Osteoblast (primary cell): ENCODE data around the gene PPARG. TPM values are rescaled to one million over a fixed set of nuclear protein-coding genes. Genes with fewer than 3 reads are reported as not detected.

Source experiments
- DNase-seq: peaks from one replicate; pipeline ENCODE4 v3.0.0; 2011; ENCODE audit warnings: low spot score, mixed read lengths; ENCODE audit not compliant: insufficient read length; ENCODE audit errors: missing footprints
- H2AFZ ChIP-seq: 2 replicates; pipeline ENCODE4 v1.6.0; 2011; ENCODE audit warnings: mild to moderate bottlenecking, low read length
- H3K27ac ChIP-seq: 2 replicates; pipeline ENCODE4 v1.5.1; 2011; ENCODE audit warnings: mild to moderate bottlenecking, low read depth, low read length, moderate library complexity
- H3K27me3 ChIP-seq: 2 replicates; pipeline ENCODE4 v1.6.0; 2012; ENCODE audit warnings: mild to moderate bottlenecking, control low read depth, inconsistent platforms, low read length, moderate library complexity; ENCODE audit not compliant: insufficient read depth
- H3K36me3 ChIP-seq: 2 replicates; pipeline ENCODE4 v1.5.1; 2011; ENCODE audit warnings: mild to moderate bottlenecking, low read length, control low read depth, moderate library complexity; ENCODE audit not compliant: insufficient read depth
- H3K4me1 ChIP-seq: 2 replicates; pipeline ENCODE4 v1.5.1; 2011; ENCODE audit warnings: mild to moderate bottlenecking, low read length, control low read depth, moderate library complexity; ENCODE audit not compliant: insufficient read depth
- H3K4me2 ChIP-seq: 2 replicates; pipeline ENCODE4 v1.6.0; 2011; ENCODE audit warnings: mild to moderate bottlenecking, low read length; ENCODE audit not compliant: insufficient read depth
- H3K4me3 ChIP-seq: fragments of 200-600 bp; sonication (generic); 3 replicates; pipeline ENCODE4 v1.5.1; 2012; ENCODE audit warnings: mild to moderate bottlenecking, low read length, inconsistent platforms; ENCODE audit not compliant: insufficient read depth
- H3K79me2 ChIP-seq: 2 replicates; pipeline ENCODE4 v1.6.0; 2012; ENCODE audit warnings: mild to moderate bottlenecking, low read length, control low read depth, inconsistent platforms; ENCODE audit not compliant: insufficient read depth
- H3K9me3 ChIP-seq: 2 replicates; pipeline ENCODE4 v1.5.1; 2011; ENCODE audit warnings: low read depth, low read length, control low read depth
- H4K20me1 ChIP-seq: 2 replicates; pipeline ENCODE4 v1.6.0; 2012; ENCODE audit warnings: mild to moderate bottlenecking, low read length, control low read depth; ENCODE audit not compliant: insufficient read depth
- total RNA-seq: library from RNA; depleted of rRNA; stranded (reverse); fragments of >200 nt; gene quantifications from 2 replicates; pipeline ENCODE4 v1.2.3, GENCODE V29; 2012
- TF ChIP-seq, protein P1 (sequence below): IDR thresholded peaks from 2 replicates; pipeline ENCODE4 v1.5.1; 2011; ENCODE audit warnings: mild to moderate bottlenecking, low read depth, low read length, moderate library complexity; ENCODE audit errors: extremely low read depth

The PPARG gene
- total RNA-seq, 1 donor = 7.2 TPM

DNA sequence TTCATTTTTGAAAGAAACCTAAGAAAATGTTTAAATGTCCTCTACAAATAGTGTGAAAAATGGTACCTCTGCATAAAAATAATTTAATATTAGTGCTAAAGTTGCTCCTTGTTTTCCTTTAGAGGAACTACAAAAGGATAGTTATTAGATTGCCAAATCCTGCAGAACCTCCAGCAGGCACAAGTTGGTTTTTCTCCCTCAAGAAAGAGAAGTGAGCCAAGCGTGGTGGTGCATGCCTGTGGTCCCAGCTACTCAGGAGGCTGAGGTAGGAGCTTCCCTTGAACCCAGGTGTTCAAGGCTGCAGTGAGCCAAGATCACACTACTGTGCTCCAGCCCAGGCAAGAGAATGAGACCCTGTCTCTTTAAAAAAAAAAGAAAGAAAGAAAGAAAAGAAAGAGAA is 110.4 kb downstream of the PPARG start:
- H3K27me3 ChIP-seq = no peaks in the 10 kb centered on the region
- H3K4me1 ChIP-seq = peaks cover 23% of the 10 kb centered on the region
- no peaks in the 10 kb centered on the region for H4K20me1 ChIP-seq
- H3K9me3 ChIP-seq = no peaks in the 10 kb centered on the region
- H3K79me2 ChIP-seq = no peaks in the 10 kb centered on the region
- no peaks in the 10 kb centered on the region for H3K36me3 ChIP-seq
- H3K4me2 ChIP-seq = no peak overlapping the region
- H3K4me3 ChIP-seq = no peak overlapping the region
- H2AFZ ChIP-seq = no peak overlapping the region
- TF ChIP-seq, protein P1, sequence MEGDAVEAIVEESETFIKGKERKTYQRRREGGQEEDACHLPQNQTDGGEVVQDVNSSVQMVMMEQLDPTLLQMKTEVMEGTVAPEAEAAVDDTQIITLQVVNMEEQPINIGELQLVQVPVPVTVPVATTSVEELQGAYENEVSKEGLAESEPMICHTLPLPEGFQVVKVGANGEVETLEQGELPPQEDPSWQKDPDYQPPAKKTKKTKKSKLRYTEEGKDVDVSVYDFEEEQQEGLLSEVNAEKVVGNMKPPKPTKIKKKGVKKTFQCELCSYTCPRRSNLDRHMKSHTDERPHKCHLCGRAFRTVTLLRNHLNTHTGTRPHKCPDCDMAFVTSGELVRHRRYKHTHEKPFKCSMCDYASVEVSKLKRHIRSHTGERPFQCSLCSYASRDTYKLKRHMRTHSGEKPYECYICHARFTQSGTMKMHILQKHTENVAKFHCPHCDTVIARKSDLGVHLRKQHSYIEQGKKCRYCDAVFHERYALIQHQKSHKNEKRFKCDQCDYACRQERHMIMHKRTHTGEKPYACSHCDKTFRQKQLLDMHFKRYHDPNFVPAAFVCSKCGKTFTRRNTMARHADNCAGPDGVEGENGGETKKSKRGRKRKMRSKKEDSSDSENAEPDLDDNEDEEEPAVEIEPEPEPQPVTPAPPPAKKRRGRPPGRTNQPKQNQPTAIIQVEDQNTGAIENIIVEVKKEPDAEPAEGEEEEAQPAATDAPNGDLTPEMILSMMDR = no peak
- no peak overlapping the region for H3K27ac ChIP-seq
- no peak for DNase-seq

DNA sequence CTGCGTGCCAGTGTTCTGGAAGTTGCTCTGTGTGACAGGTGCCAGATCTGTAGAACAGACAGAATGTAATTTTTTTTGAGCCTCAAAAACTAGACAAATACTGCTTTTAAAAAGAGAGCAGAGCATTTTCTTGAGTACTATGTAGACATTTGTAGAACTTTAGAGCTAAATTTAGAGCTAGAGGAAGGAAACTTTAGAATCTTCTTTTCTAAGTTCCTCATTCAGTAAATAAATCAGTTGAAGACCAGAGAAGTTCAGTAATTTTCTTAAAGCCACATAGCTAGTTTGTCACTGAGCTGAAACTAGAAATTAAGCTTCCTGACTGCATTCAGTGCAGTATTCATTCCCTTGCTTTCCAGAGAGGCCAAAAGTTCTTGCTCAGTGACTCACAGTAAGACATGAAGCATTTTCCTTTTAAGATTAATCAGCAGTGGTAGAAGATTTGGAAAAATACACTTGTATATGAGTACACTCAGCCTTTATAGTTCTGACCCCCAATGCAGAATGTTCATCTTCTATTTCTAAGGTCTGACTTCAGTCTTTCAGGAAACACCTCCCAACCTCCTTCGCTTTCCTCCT is 111.8 kb downstream of the PPARG start:
- Histone ChIP-seq H3K9me3 (no peaks in the 10 kb centered on the region), H3K79me2 (no peaks in the 10 kb centered on the region), H4K20me1 (no peaks in the 10 kb centered on the region), H3K4me1 (peaks cover 19% of the 10 kb centered on the region), H3K4me2 (no peak overlapping the region), H3K27ac (no peak overlapping the region), H3K27me3 (no peaks in the 10 kb centered on the region), H2AFZ (no peak overlapping the region), H3K36me3 (no peaks in the 10 kb centered on the region), H3K4me3 (no peak overlapping the region)
- no peak for DNase-seq
- TF ChIP-seq, protein P1 = no peak

DNA sequence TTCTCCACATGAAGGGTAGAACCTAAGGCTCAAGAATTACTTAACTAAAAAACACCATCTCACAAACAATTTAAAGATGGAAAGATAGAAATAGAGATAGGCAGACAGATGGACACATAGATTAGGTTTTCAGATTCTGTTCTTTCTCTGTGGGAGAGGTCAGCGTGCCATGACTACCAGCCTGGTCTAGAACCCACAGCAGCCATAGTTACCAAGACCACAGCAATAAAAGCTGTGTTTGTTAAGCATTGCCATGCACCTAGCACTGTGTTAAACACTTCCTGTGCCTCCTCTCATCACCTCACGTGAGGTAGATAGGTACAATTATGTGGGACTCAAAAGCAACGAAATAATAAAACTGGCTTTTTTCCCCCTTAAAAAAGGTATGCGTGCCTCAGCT is 112.3 kb downstream of the PPARG start:
- peaks cover 22% of the 10 kb centered on the region for H3K4me1 ChIP-seq
- H2AFZ ChIP-seq = no peak overlapping the region
- TF ChIP-seq, protein P1 = no peak
- peak overlapping the region; percentile 16 for H3K27ac ChIP-seq
- H3K4me3 ChIP-seq = no peak overlapping the region
- no peaks in the 10 kb centered on the region for H3K27me3 ChIP-seq
- H3K36me3 ChIP-seq = no peaks in the 10 kb centered on the region
- DNase-seq = peak; percentile 38
- H3K9me3 ChIP-seq = no peaks in the 10 kb centered on the region
- H4K20me1 ChIP-seq = no peaks in the 10 kb centered on the region
- no peaks in the 10 kb centered on the region for H3K79me2 ChIP-seq
- H3K4me2 ChIP-seq = no peak overlapping the region

DNA sequence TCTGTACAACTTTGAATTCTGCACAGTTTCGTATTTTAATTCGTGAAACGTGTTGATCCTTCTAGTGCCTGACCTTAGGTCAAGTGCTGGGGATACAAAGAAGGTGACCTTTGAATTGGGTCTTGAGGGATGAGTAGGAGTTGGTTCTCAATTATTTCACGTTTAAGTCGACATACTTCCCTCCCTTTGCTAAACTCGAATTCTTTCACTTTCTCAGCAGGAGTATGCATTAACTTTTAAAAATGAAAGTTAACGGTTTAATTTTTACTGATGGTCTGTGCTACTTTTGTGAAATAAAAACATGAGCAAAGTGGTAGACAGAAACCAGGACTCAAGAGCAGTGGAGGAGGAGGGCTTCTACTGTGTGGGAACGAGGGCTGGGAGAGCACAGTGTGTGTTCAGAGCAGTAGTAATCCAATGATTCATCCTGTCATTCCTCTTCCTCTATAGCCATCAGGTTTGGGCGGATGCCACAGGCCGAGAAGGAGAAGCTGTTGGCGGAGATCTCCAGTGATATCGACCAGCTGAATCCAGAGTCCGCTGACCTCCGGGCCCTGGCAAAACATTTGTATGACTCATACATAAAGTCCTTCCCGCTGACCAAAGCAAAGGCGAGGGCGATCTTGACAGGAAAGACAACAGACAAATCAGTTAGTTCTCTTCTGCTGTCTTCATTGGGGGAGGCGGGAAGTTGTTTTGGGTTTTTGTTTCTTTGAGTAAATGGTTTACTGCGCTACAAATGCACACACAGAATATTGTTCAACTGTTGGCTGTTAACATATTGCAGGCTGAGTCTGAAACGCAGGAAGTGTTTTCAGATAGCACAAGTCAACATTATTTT is 116.8 kb downstream of the PPARG start:
- H3K27ac ChIP-seq = peak overlapping the region; percentile 44

More for the DNA sequence above, 116.8 kb downstream of the PPARG start:
- Histone ChIP-seq H3K4me2 (peak overlapping the region; percentile 75), H3K36me3 (no peaks in the 10 kb centered on the region), H3K4me3 (peak overlapping the region; percentile 37), H3K9me3 (no peaks in the 10 kb centered on the region), H2AFZ (peak overlapping the region; percentile 14), H3K4me1 (peaks cover 18% of the 10 kb centered on the region), H3K79me2 (no peaks in the 10 kb centered on the region), H3K27me3 (no peaks in the 10 kb centered on the region), H4K20me1 (no peaks in the 10 kb centered on the region)
- DNase-seq = peak; percentile 45
- TF ChIP-seq, protein P1 = no peak
